Hematopoietic multipotent progenitor cell (in vitro differentiated cells): ENCODE measurements around the gene ZXDC. TPM values are rescaled to one million over a fixed set of nuclear protein-coding genes. Genes with fewer than 3 reads are reported as not detected.

Experiments used
- total RNA-seq: library from RNA; depleted of rRNA; stranded (reverse); fragments of >200 nt; gene quantifications from one replicate; pipeline ENCODE4 v1.2.3, GENCODE V29; 2012

Gene ZXDC
- total RNA-seq, 1 donor, result 82.7 TPM

Other genes with a start within 250 kb of the ZXDC start
- gene KLF15, start 118.5 kb downstream of the ZXDC start, total RNA-seq, result under 0.01 TPM
- not detected for gene CFAP100, start 81.0 kb downstream of the ZXDC start, total RNA-seq
- gene UROC1, start 41.9 kb upstream of the ZXDC start, total RNA-seq, result under 0.01 TPM
- 36.4 TPM for gene CHST13, start 48.3 kb upstream of the ZXDC start, total RNA-seq
- not detected for gene C3orf22, start 83.0 kb upstream of the ZXDC start, total RNA-seq
- 15.1 TPM for gene TXNRD3, start 179.2 kb upstream of the ZXDC start, total RNA-seq
- gene CHCHD6, start 228.3 kb upstream of the ZXDC start, total RNA-seq, result 10.8 TPM